Measurements from ENCODE around the gene CALCOCO1.
"Not testable (repeated sequence)": the region's sequence is repeated elsewhere in the genome, so short reads cannot be mapped to it uniquely, and the experiment has no call there.

The CALCOCO1 gene

GRCh38 chr12:53718567-53718966 is 8.7 kb downstream of the CALCOCO1 start:
- not testable (repeated sequence) for H3K27ac Mint-ChIP-seq (ENCODE audit: low read depth); ATAC-seq (replicated peaks; ENCODE audit: extremely low read depth, poor library complexity, severe bottlenecking); H3K9me3 Mint-ChIP-seq; DNase-seq (ENCODE audit: low spot score in 2 of 2); H3K4me3 Mint-ChIP-seq; H3K4me1 Mint-ChIP-seq; H3K27me3 Mint-ChIP-seq
- H3K36me3 Mint-ChIP-seq (ENCODE audit: insufficient read depth), result peaks cover 57% of the 10 kb centered on the region

DNA sequence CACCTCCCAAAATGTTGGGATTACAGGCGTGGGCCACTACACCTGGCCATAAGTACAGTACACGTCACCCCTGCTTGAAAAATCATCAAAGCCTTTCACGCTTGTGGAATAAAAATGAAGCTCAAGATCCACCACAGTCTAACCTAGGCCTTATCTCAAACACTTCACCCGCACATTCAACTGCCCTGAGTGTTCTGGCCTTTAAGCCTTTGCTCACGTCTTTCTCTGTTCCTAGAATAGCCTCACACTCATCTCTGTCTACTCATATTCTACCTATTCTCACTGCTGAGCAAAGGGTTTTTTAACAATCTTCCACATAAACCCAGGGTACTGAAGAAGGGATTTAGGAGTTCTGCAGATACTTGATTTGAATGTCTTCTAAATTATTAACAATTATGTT is 9.9 kb downstream of the CALCOCO1 start:
- Mint-ChIP-seq H3K27me3 (no peaks in the 10 kb centered on the region), H3K4me3 (no peak overlapping the region), H3K9me3 (no peaks in the 10 kb centered on the region), H3K27ac (ENCODE audit: low read depth) (no peak overlapping the region), H3K4me1 (no peaks in the 10 kb centered on the region), H3K36me3 (ENCODE audit: insufficient read depth) (peaks cover 49% of the 10 kb centered on the region)
- DNase-seq (ENCODE audit: low spot score in 2 of 2), result no peak
- no peak for ATAC-seq (replicated peaks; ENCODE audit: extremely low read depth, poor library complexity, severe bottlenecking)

DNA sequence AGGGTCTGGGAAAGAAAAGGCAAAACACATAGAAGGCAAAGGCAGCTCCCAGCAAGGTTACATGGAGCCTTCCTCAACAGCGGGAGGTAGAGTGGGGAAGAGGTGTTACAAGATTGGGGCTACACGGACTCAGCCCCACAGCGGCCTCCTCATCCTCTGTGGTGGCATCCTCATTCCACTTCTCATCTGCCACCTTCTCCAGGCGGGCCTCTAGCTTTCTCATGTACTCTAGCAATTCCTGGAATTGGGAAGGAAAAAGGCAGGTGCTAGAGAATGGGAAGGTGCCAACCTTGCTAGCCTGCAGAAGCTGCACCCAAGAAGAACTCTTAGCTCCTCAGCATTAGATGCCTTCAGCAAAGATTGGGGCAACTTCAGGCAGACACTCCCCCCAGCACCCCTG is 13.2 kb downstream of the CALCOCO1 start:
- H3K36me3 Mint-ChIP-seq (ENCODE audit: insufficient read depth), result peaks cover 26% of the 10 kb centered on the region
- no peak overlapping the region for H3K4me3 Mint-ChIP-seq
- DNase-seq (ENCODE audit: low spot score in 2 of 2), result no peak
- H3K27ac Mint-ChIP-seq (ENCODE audit: low read depth), result no peak overlapping the region
- no peak for ATAC-seq (replicated peaks; ENCODE audit: extremely low read depth, poor library complexity, severe bottlenecking)
- no peaks in the 10 kb centered on the region for H3K27me3 Mint-ChIP-seq
- H3K9me3 Mint-ChIP-seq, result no peaks in the 10 kb centered on the region
- no peaks in the 10 kb centered on the region for H3K4me1 Mint-ChIP-seq

GRCh38 chr12:53713516-53713915 is 13.7 kb downstream of the CALCOCO1 start:
- peak overlapping the region; percentile 44 for H3K27ac Mint-ChIP-seq (ENCODE audit: low read depth)
- peaks cover 21% of the 10 kb centered on the region for H3K36me3 Mint-ChIP-seq (ENCODE audit: insufficient read depth)
- no peaks in the 10 kb centered on the region for H3K4me1 Mint-ChIP-seq
- no peak for ATAC-seq (replicated peaks; ENCODE audit: extremely low read depth, poor library complexity, severe bottlenecking)
- H3K27me3 Mint-ChIP-seq, result no peaks in the 10 kb centered on the region
- no peak for DNase-seq (ENCODE audit: low spot score in 2 of 2)
- no peaks in the 10 kb centered on the region for H3K9me3 Mint-ChIP-seq
- H3K4me3 Mint-ChIP-seq, result no peak overlapping the region

GRCh38 chr12:53712059-53712643 is 15.1 kb downstream of the CALCOCO1 start:
- Mint-ChIP-seq H3K4me1 (no peaks in the 10 kb centered on the region), H3K36me3 (ENCODE audit: insufficient read depth) (peaks cover 20% of the 10 kb centered on the region), H3K27me3 (no peaks in the 10 kb centered on the region), H3K4me3 (no peak overlapping the region), H3K27ac (ENCODE audit: low read depth) (peak overlapping the region; percentile 44), H3K9me3 (no peaks in the 10 kb centered on the region)
- no peak for ATAC-seq (replicated peaks; ENCODE audit: extremely low read depth, poor library complexity, severe bottlenecking)
- no peak for DNase-seq (ENCODE audit: low spot score in 2 of 2)

GRCh38 chr12:53710091-53710490 is 17.2 kb downstream of the CALCOCO1 start:
- Mint-ChIP-seq H3K27me3 (peaks cover 16% of the 10 kb centered on the region), H3K9me3 (no peaks in the 10 kb centered on the region), H3K4me1 (no peaks in the 10 kb centered on the region), H3K27ac (ENCODE audit: low read depth) (no peak overlapping the region), H3K4me3 (no peak overlapping the region), H3K36me3 (ENCODE audit: insufficient read depth) (peaks cover 5% of the 10 kb centered on the region)
- no peak for ATAC-seq (replicated peaks; ENCODE audit: extremely low read depth, poor library complexity, severe bottlenecking)
- no peak for DNase-seq (ENCODE audit: low spot score in 2 of 2)

DNA sequence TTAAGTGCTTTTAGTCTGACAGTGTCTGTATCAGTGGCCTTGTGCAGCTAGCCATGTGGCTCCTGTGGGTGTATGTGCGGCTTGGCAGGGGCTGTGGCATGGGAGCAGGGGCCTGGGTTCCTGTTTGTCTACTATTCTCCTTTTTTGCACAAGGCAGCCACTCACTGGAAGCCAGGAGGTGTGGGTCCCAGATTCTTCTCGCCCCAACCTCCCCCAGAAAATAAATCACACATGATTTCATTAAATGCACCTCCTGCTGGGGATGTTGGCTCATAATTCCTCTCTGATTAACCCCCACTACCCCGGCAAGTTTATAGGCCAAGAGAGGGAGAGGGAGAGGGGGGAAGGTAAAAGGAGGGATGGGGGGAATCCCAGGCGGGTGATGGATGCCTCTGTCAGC is 17.6 kb downstream of the CALCOCO1 start:
- DNase-seq (ENCODE audit: low spot score in 2 of 2), result no peak
- peaks cover 20% of the 10 kb centered on the region for H3K27me3 Mint-ChIP-seq
- H3K4me3 Mint-ChIP-seq, result no peak overlapping the region
- no peak for ATAC-seq (replicated peaks; ENCODE audit: extremely low read depth, poor library complexity, severe bottlenecking)
- no peaks in the 10 kb centered on the region for H3K9me3 Mint-ChIP-seq
- no peaks in the 10 kb centered on the region for H3K4me1 Mint-ChIP-seq
- H3K36me3 Mint-ChIP-seq (ENCODE audit: insufficient read depth), result peaks cover 5% of the 10 kb centered on the region
- no peak overlapping the region for H3K27ac Mint-ChIP-seq (ENCODE audit: low read depth)

GRCh38 chr12:53706080-53706479 is 21.2 kb downstream of the CALCOCO1 start:
- no peak overlapping the region for H3K4me3 Mint-ChIP-seq
- no peaks in the 10 kb centered on the region for H3K4me1 Mint-ChIP-seq
- H3K27me3 Mint-ChIP-seq, result peaks cover 56% of the 10 kb centered on the region
- peaks cover under 1% of the 10 kb centered on the region for H3K36me3 Mint-ChIP-seq (ENCODE audit: insufficient read depth)
- H3K27ac Mint-ChIP-seq (ENCODE audit: low read depth), result no peak overlapping the region
- no peak for DNase-seq (ENCODE audit: low spot score in 2 of 2)
- no peak for ATAC-seq (replicated peaks; ENCODE audit: extremely low read depth, poor library complexity, severe bottlenecking)
- H3K9me3 Mint-ChIP-seq, result no peaks in the 10 kb centered on the region

GRCh38 chr12:53703756-53704155 is 23.5 kb downstream of the CALCOCO1 start:
- no peak overlapping the region for H3K4me3 Mint-ChIP-seq
- DNase-seq (ENCODE audit: low spot score in 2 of 2), result no peak
- H3K36me3 Mint-ChIP-seq (ENCODE audit: insufficient read depth), result no peaks in the 10 kb centered on the region
- ATAC-seq (replicated peaks; ENCODE audit: extremely low read depth, poor library complexity, severe bottlenecking), result no peak
- H3K27ac Mint-ChIP-seq (ENCODE audit: low read depth), result no peak overlapping the region
- H3K9me3 Mint-ChIP-seq, result no peaks in the 10 kb centered on the region
- H3K4me1 Mint-ChIP-seq, result no peaks in the 10 kb centered on the region
- H3K27me3 Mint-ChIP-seq, result peaks cover 78% of the 10 kb centered on the region

GRCh38 chr12:53701518-53702264 is 25.6 kb downstream of the CALCOCO1 start:
- Mint-ChIP-seq H3K27me3 (peaks cover 95% of the 10 kb centered on the region), H3K36me3 (ENCODE audit: insufficient read depth) (no peaks in the 10 kb centered on the region), H3K27ac (ENCODE audit: low read depth) (no peak overlapping the region), H3K9me3 (no peaks in the 10 kb centered on the region), H3K4me3 (no peak overlapping the region), H3K4me1 (peaks cover 6% of the 10 kb centered on the region)
- ATAC-seq (replicated peaks; ENCODE audit: extremely low read depth, poor library complexity, severe bottlenecking), result peak; percentile 73
- DNase-seq (ENCODE audit: low spot score in 2 of 2), result peak; percentile 53 to 69

DNA sequence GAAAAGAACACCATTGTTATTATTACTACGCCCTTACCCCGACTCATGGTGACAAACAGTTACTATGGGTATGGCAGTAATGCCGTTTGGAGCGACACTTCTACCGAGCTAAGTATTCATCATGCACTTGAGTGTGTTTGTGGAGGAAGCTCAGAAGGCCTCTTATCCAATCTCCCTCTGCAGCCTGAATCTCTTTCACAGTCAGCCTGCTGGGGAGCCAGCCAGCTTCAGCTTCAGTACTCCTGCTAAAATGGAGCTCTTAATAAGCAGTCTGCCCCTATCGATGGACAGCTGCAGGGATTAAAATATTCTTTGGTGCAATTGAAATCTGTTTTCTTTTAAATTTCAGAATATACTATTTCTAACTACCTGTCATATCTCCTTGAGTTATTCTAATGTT is 26.7 kb downstream of the CALCOCO1 start:
- Mint-ChIP-seq H3K36me3 (ENCODE audit: insufficient read depth) (no peaks in the 10 kb centered on the region), H3K9me3 (no peaks in the 10 kb centered on the region), H3K4me1 (peaks cover 16% of the 10 kb centered on the region), H3K4me3 (no peak overlapping the region), H3K27ac (ENCODE audit: low read depth) (no peak overlapping the region), H3K27me3 (peaks cover 95% of the 10 kb centered on the region)
- DNase-seq (ENCODE audit: low spot score in 2 of 2), result no peak
- ATAC-seq (replicated peaks; ENCODE audit: extremely low read depth, poor library complexity, severe bottlenecking), result no peak

DNA sequence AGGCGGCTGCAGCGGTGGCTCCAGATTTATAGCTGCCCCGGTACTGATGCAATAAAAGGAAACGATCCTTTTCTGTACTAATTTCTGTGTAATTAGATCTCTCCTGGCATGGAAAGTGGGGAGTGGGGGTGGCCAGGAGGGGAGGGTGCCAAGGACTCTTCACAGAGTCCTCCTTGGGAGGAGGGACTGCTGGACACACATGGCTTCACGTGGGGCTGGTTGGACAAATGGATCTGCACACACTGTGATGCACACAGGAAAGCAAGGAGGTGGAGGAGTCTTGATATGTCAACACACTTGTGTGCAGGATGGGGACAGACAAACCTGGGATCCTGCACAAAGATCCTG is 27.6 kb downstream of the CALCOCO1 start:
- H3K4me3 Mint-ChIP-seq, result no peak overlapping the region
- no peak for ATAC-seq (replicated peaks; ENCODE audit: extremely low read depth, poor library complexity, severe bottlenecking)
- no peaks in the 10 kb centered on the region for H3K9me3 Mint-ChIP-seq
- peaks cover 25% of the 10 kb centered on the region for H3K4me1 Mint-ChIP-seq
- DNase-seq (ENCODE audit: low spot score in 2 of 2), result no peak
- peaks cover 2% of the 10 kb centered on the region for H3K36me3 Mint-ChIP-seq (ENCODE audit: insufficient read depth)
- H3K27ac Mint-ChIP-seq (ENCODE audit: low read depth), result no peak overlapping the region
- H3K27me3 Mint-ChIP-seq, result peaks cover 99% of the 10 kb centered on the region

DNA sequence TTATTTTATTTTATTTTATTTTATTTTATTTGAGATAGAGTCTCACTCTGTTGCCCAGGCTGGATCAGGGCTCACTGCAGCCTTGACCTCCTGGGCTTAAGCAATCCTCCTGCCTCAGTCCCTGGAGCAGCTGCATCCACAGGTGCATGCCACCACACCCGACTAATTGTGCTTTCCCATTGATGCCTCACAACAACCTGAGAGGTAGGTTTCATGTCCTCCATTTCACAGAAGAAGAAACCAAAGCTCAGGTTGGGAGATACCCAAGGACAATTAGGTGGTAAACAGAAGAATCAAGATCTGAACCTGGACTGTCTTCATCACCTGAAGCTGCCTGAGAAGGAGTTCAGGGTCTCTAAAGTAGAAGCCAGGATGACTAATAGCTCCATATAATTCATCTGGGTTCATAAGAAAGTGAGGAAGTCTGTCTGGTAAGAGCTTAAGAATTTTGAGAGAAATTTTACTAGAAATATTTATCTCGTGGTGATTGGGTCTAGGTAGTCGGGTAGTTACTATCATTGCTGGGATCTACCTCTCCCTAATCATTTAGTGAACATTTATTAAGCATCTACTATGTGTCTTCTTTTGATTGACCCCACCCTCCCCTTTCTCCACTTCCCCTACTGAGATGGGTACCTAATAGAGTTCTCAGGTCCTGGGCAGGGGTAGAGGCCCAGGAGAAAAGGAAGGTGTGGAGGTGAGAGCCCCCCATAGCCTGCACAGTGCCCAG is 28.1 kb downstream of the CALCOCO1 start:
- ATAC-seq (replicated peaks; ENCODE audit: extremely low read depth, poor library complexity, severe bottlenecking) (no peak), DNase-seq (ENCODE audit: low spot score in 2 of 2) (no peak)
- H3K27ac Mint-ChIP-seq (ENCODE audit: low read depth), result no peak overlapping the region
- peaks cover 99% of the 10 kb centered on the region for H3K27me3 Mint-ChIP-seq
- peaks cover 29% of the 10 kb centered on the region for H3K4me1 Mint-ChIP-seq
- H3K4me3 Mint-ChIP-seq, result no peak overlapping the region
- H3K36me3 Mint-ChIP-seq (ENCODE audit: insufficient read depth), result peaks cover 2% of the 10 kb centered on the region
- H3K9me3 Mint-ChIP-seq, result no peaks in the 10 kb centered on the region

Data from central memory CD8-positive, alpha-beta T cell (primary cell).